Naive thymus-derived CD8-positive, alpha-beta T cell (primary cell): ENCODE measurements around the gene SLC8A3. TPM values are rescaled to one million over a fixed set of nuclear protein-coding genes. Genes with fewer than 3 reads are reported as not detected.

ENCODE experiments used
- ATAC-seq, 2 donors: fragments of 150-1000 bp; cut with Tn5 transposase in 1 of 2; sonication (Bioruptor Pico), chemical (Tn5 transposase) in 1 of 2; 1 replicate in 1 of 2; 2 replicates in 1 of 2; pipeline ENCODE4 v1.10.0; 2021; ENCODE audit warnings: mild to moderate bottlenecking in 2 of 2, moderate library complexity in 2 of 2
- POLR2A ChIA-PET: fragments of 350-600 bp; sonication (Branson Sonifier 250); formaldehyde crosslinking; loops from one replicate; lab custom pipeline; 2021; ENCODE audit warnings: antibody characterized with exemption; lab: Charles Lee
- DNase-seq, 10 donors: peaks; one replicate each; pipeline versions ENCODE4 v3.0.0 to v3.0.0-alpha.2; 2020 to 2022
- H3K27ac Mint-ChIP-seq, 10 donors: one replicate each; pipeline ENCODE4 v1.8.0; 2020 to 2022; ENCODE audit warnings: mild to moderate bottlenecking in 10 of 10, mixed read lengths in 10 of 10, moderate library complexity in 4 of 10, inconsistent platforms in 1 of 10
- H3K27me3 Mint-ChIP-seq, 5 donors: one replicate each; pipeline ENCODE4 v1.8.0; 2021 to 2022; ENCODE audit warnings: mixed read lengths in 5 of 5
- H3K36me3 Mint-ChIP-seq, 3 donors: one replicate each; pipeline ENCODE4 v1.8.0; 2020 to 2022; ENCODE audit warnings: mixed read lengths in 3 of 3, mild to moderate bottlenecking in 2 of 3, inconsistent platforms in 1 of 3
- H3K4me1 Mint-ChIP-seq, 4 donors: one replicate each; pipeline ENCODE4 v1.8.0; 2021 to 2022; ENCODE audit warnings: mixed read lengths in 4 of 4
- H3K4me3 Mint-ChIP-seq, 10 donors: one replicate each; pipeline ENCODE4 v1.8.0; 2020 to 2022; ENCODE audit warnings: mild to moderate bottlenecking in 10 of 10, mixed read lengths in 10 of 10, moderate library complexity in 6 of 10, inconsistent platforms in 1 of 10
- H3K9me3 Mint-ChIP-seq, 9 donors: one replicate each; pipeline ENCODE4 v1.8.0; 2020 to 2022; ENCODE audit warnings: mixed read lengths in 9 of 9, mild to moderate bottlenecking in 3 of 9, inconsistent platforms in 1 of 9, moderate library complexity in 1 of 9
- polyA plus RNA-seq, 3 donors: library from polyadenylated mRNA; unstranded; fragments of 300-500 nt; fragmentation: Illumina TruSeq; gene quantifications; one replicate each; pipeline ENCODE4 v1.2.3, GENCODE V29; 2021
- total RNA-seq, 8 experiments: library from RNA in 2 of 8; stranded (reverse) in 2 of 8; gene quantifications; one replicate each; pipeline ENCODE4 v1.2.3 and lab custom pipeline; 2021 to 2026

SLC8A3 gene
- total and polyA plus RNA-seq, 5 experiments from 2014 or later: not detected

DNA sequence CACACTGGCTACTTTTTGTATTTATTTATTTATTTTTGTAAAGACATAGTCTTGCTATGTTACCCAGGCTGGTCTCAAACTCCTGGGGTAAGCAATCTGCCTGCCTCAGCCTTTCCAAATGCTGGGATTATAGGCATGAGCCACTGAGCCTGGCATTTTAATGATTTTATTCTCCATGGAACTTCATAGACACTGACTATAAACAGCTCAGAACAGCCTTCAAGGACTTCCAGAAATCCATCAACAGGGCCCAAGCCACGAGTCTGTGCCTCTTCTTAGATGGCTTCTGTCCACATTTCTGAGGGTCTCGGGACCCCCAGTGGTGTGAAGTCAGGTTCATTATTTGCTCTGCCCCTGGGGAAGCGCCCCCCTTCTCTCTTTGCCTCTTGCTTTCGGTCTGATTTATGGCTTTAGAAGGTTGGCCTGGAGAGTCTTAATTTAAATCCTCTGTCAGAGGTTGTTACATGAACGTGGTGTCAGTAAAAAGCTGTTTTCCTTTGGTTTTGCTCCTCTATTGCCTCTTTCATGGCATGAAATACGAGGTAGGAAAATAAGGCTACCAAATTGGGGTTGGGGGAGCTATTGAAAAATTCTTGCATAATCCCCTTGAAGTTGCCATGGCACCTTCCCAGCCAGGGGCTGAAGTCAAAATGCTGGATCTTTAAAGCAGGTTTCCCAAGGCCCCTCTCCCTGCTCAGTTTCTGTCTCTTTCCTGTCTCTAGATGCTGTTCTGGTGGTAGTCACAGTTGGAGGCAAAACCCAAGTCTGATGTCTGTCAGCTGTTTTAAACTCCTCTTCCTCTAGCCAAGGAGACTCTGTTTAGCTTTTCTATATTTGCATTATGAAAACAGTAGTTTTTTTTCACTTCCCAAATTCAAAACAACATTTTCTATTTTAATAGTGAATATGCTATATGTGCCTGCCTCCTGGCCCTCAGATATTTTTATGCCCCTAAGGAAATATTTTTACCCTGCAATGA lies 180.2 kb downstream of the SLC8A3 start:
- no peak overlapping the region for H3K27ac Mint-ChIP-seq
- no peaks in the 10 kb centered on the region for H3K9me3 Mint-ChIP-seq
- no peaks in the 10 kb centered on the region for H3K4me1 Mint-ChIP-seq
- no peak overlapping the region for H3K4me3 Mint-ChIP-seq
- DNase-seq (no peak), ATAC-seq (no peak)
- peaks cover under 1 to 13% (median 3%) of the 10 kb centered on the region in 5 donors for H3K27me3 Mint-ChIP-seq
- POLR2A ChIA-PET: no interaction called here
- H3K36me3 Mint-ChIP-seq: no peaks in the 10 kb centered on the region

DNA sequence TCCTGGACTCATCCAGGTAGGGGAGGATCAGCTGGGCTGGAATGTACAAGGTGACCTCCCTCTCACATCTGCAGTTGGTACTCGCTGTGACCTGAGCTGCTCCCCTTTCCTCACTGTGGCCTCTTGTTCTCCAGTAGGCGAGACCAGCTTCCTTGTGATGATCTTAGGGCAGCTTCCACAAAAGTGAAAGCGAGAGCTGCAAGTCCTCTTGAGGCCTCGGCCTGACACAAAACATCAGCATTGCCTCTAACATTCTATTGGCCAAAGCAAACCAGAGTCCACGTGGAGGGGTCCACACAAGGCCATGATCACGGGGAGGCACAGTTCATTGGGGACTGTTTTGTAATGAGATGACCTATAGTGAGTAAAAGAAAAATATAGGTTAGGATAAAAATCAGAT lies 182.1 kb downstream of the SLC8A3 start:
- no peak for DNase-seq
- H3K27me3 Mint-ChIP-seq: peaks cover 0 to 3% (median 0%) of the 10 kb centered on the region in 5 donors
- no peaks in the 10 kb centered on the region for H3K4me1 Mint-ChIP-seq
- no peak overlapping the region for H3K4me3 Mint-ChIP-seq
- no peaks in the 10 kb centered on the region for H3K9me3 Mint-ChIP-seq
- no peaks in the 10 kb centered on the region for H3K36me3 Mint-ChIP-seq
- no peak for ATAC-seq
- H3K27ac Mint-ChIP-seq: no peak overlapping the region
- POLR2A ChIA-PET: no interaction called here

DNA sequence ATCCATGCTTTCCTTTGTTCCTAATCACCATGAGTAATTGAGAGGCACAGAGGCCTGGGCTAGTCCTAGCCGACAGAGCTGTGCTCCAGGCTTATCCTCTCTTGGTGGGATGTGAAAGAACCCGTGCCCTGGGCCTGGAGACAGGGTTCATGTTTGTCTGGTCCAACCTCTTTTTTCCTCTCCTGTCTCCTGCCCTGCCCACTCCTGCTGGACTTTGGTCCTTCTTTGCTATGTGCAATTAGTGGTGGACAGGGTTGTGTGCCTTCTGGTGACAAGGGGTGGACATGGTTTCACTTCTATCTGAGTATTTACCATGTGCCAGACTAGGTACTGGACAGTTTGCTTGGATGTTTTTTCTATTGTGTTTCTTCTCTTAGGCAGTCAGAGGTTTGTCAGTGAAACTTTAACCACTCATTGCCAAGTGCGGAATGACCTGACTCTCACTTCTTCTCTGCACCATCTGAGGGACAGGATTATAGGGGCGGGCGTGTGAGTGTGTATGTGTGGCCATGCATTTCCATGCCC lies 183.4 kb downstream of the SLC8A3 start:
- Mint-ChIP-seq H3K27me3 (peaks cover 0 to 3% (median 2%) of the 10 kb centered on the region in 5 donors), H3K36me3 (no peaks in the 10 kb centered on the region), H3K27ac (no peak overlapping the region), H3K4me1 (no peaks in the 10 kb centered on the region), H3K4me3 (no peak overlapping the region), H3K9me3 (no peaks in the 10 kb centered on the region)
- POLR2A ChIA-PET: no interaction called here
- no peak for DNase-seq
- no peak for ATAC-seq

GRCh38 chr14:70004791-70005190 lies 184.0 kb downstream of the SLC8A3 start:
- no peaks in the 10 kb centered on the region for H3K9me3 Mint-ChIP-seq
- DNase-seq (no peak), ATAC-seq (no peak)
- H3K27ac Mint-ChIP-seq: peak overlapping the region in 1 of 10 donors; percentile 10
- H3K4me1 Mint-ChIP-seq: no peaks in the 10 kb centered on the region
- no peak overlapping the region for H3K4me3 Mint-ChIP-seq
- POLR2A ChIA-PET: no interaction called here
- peaks cover 0 to 3% (median 2%) of the 10 kb centered on the region in 5 donors for H3K27me3 Mint-ChIP-seq
- no peaks in the 10 kb centered on the region for H3K36me3 Mint-ChIP-seq

DNA sequence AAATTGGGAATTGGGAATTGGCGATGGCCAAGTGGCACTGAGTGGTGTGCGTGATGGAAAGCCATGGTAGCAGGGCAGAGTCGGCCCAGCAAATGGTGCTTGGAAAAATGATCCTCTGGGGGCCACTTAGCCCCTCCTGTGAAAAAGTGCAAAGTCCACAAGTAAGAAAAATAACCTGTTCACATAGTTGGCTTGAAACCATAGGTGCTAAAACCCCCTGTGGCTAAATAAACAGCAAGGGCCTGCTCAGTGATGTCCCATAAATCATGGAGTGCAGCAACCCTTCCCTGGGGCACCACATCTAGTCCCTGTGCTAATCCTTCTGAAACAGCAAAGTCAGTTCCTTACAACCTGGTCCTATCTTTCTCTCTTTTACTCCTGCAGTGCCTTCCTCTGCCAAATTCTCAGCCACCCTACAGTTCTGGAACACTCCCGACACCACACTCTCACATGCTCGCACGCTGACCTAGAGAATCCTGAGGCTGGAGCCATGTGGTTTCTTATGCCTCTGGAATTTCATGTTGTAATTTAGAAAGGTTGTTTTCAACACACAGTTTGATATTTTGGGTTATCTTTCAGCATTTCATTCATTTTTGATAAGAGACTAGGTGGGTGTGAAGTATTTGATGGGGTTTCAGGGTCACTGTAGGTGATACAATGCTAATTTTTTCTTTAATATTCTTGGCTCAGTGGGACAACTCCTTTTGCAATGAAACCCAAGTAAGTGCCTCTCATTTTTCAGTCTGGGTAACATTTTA lies 186.0 kb downstream of the SLC8A3 start:
- POLR2A ChIA-PET: no interaction called here
- Mint-ChIP-seq H3K27ac (no peak overlapping the region), H3K36me3 (no peaks in the 10 kb centered on the region), H3K27me3 (peaks cover 0 to 10% (median 2%) of the 10 kb centered on the region in 5 donors), H3K9me3 (no peaks in the 10 kb centered on the region), H3K4me1 (no peaks in the 10 kb centered on the region), H3K4me3 (no peak overlapping the region)
- DNase-seq (no peak), ATAC-seq (no peak)

GRCh38 chr14:70000601-70001000 lies 188.2 kb downstream of the SLC8A3 start:
- POLR2A ChIA-PET: no interaction called here
- Mint-ChIP-seq H3K27me3 (peaks cover 0 to 10% (median 2%) of the 10 kb centered on the region in 5 donors), H3K9me3 (no peaks in the 10 kb centered on the region), H3K4me3 (no peak overlapping the region), H3K36me3 (no peaks in the 10 kb centered on the region), H3K27ac (no peak overlapping the region), H3K4me1 (no peaks in the 10 kb centered on the region)
- DNase-seq (no peak), ATAC-seq (no peak)

GRCh38 chr14:69999261-69999674 lies 189.5 kb downstream of the SLC8A3 start:
- Mint-ChIP-seq H3K9me3 (no peaks in the 10 kb centered on the region), H3K36me3 (no peaks in the 10 kb centered on the region), H3K4me3 (no peak overlapping the region), H3K4me1 (no peaks in the 10 kb centered on the region), H3K27me3 (peaks cover 2 to 15% (median 8%) of the 10 kb centered on the region in 5 donors), H3K27ac (no peak overlapping the region)
- ATAC-seq (no peak), DNase-seq (no peak)
- POLR2A ChIA-PET: no interaction called here

GRCh38 chr14:69997849-69998248 lies 190.9 kb downstream of the SLC8A3 start:
- H3K4me1 Mint-ChIP-seq: no peaks in the 10 kb centered on the region
- no peak for ATAC-seq
- H3K4me3 Mint-ChIP-seq: no peak overlapping the region
- no peak overlapping the region for H3K27ac Mint-ChIP-seq
- DNase-seq: no peak
- peaks cover 0 to 2% (median 0%) of the 10 kb centered on the region in 3 donors for H3K36me3 Mint-ChIP-seq
- no peaks in the 10 kb centered on the region for H3K9me3 Mint-ChIP-seq
- POLR2A ChIA-PET: no interaction called here
- peaks cover 4 to 24% (median 11%) of the 10 kb centered on the region in 5 donors for H3K27me3 Mint-ChIP-seq

- Mint-ChIP-seq H3K9me3 (no peaks in the 10 kb centered on the region), H3K4me1 (no peaks in the 10 kb centered on the region), H3K4me3 (no peak overlapping the region), H3K36me3 (peaks cover 0 to 2% (median 0%) of the 10 kb centered on the region in 3 donors), H3K27me3 (peaks cover 5 to 32% (median 14%) of the 10 kb centered on the region in 5 donors), H3K27ac (no peak overlapping the region)
- DNase-seq: no peak
- no peak for ATAC-seq
- POLR2A ChIA-PET: no interaction called here
These were observed 192.5 kb downstream of the SLC8A3 start for GRCh38 chr14:69996216-69996615.

Other genes with a start within 250 kb of the SLC8A3 start
- 10 to 100 TPM; 33.7 to 36.8 TPM for gene COX16, start 170.7 kb upstream of the SLC8A3 start, total RNA-seq
- gene COX16, start 170.7 kb upstream of the SLC8A3 start, polyA plus RNA-seq: 10 to 100 TPM; 50.7 to 59.1 (median 57.6) TPM
- 10 to 100 TPM; 18.6 to 19.9 TPM for gene SYNJ2BP, start 228.1 kb upstream of the SLC8A3 start, total RNA-seq
- 10 to 100 TPM; 13.2 to 16.6 (median 15.7) TPM for gene SYNJ2BP, start 228.1 kb upstream of the SLC8A3 start, polyA plus RNA-seq